Ovary (tissue), 3 donors: ENCODE measurements around the gene LRCH4.

ENCODE experiments used
- EP300 ChIP-seq: sonication (generic); formaldehyde crosslinking; IDR thresholded peaks from one replicate; pipeline ENCODE4 v1.6.1; 2017; ENCODE audit warnings: antibody characterized with exemption
- POLR2A ChIP-seq: fragments of 450-650 bp; IDR thresholded peaks from one replicate; pipeline ENCODE4 v1.6.1; 2017; ENCODE audit warnings: antibody characterized with exemption, mild to moderate bottlenecking, moderate library complexity
- TF ChIP-seq, protein P1 (sequence below), 3 donors: fragments of 450-650 bp in 2 of 3; fragments of 200-600 bp in 1 of 3; IDR thresholded peaks; one replicate each; pipeline versions ENCODE4 v1.5.1 to v1.8.0; 2016 to 2022; ENCODE audit warnings: antibody characterized with exemption in 3 of 3, mild to moderate bottlenecking in 1 of 3
- donor health status: DM: no; HTN: no; CAD: no.

DNA sequence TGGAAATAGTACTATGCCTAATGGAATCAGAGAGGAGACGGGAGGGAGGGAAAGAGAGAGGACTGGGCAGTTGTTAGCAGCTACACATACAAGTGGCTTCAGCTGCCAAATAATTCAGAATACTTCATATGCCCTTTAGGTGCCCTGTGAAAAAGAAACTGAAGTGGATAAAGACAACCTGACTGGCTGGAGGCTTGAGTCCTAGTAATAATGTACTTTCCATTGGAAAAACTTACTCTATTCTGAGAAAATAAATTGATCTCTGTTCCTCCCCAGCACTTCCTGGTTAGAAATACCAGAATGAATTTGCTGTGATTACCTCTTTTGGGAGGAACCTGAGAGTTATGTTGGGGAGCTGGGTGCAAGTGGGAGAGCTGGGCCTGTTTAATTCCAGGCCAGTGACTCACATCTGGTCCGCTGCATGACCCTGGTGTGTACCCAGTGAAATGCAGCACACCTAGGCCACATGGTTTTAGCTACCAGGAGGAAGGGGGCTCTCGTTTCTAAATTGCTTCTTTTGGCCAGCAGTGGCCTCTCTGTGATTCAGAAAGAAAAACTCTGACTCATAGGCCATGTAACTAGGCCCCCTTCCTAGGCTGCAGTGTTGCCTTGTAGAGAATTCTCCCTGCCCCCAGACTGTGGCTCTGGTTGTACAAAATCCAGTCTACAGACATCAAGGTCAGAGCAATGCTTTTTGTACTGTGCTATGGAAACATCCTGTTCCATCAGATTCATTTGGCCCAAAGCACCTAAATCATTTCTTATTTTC is 40.4 kb downstream of the LRCH4 start:
- TF ChIP-seq, protein P1, sequence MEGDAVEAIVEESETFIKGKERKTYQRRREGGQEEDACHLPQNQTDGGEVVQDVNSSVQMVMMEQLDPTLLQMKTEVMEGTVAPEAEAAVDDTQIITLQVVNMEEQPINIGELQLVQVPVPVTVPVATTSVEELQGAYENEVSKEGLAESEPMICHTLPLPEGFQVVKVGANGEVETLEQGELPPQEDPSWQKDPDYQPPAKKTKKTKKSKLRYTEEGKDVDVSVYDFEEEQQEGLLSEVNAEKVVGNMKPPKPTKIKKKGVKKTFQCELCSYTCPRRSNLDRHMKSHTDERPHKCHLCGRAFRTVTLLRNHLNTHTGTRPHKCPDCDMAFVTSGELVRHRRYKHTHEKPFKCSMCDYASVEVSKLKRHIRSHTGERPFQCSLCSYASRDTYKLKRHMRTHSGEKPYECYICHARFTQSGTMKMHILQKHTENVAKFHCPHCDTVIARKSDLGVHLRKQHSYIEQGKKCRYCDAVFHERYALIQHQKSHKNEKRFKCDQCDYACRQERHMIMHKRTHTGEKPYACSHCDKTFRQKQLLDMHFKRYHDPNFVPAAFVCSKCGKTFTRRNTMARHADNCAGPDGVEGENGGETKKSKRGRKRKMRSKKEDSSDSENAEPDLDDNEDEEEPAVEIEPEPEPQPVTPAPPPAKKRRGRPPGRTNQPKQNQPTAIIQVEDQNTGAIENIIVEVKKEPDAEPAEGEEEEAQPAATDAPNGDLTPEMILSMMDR (IDR thresholded peaks at IDR 0.05) = peak in 1 of 3 donors; percentile 23
- TF ChIP-seq POLR2A = no peak
- TF ChIP-seq EP300 = no peak
